Natural killer cell (primary cell): ENCODE results near the gene SPAG17. TPM values are rescaled to one million over a fixed set of nuclear protein-coding genes. Genes with fewer than 3 reads are reported as not detected.

Experiments
- ATAC-seq, 3 donors: fragments of 150-1000 bp in 2 of 3; fragments of 200-7000 bp in 1 of 3; cut with Tn5 transposase; 1 replicate in 1 of 3; 2 replicates in 2 of 3; pipeline ENCODE4 v1.10.0; 2021; ENCODE audit warnings: mild to moderate bottlenecking in 2 of 3, moderate library complexity in 2 of 3
- DNase-seq, 2 donors: peaks; one replicate each; pipeline versions ENCODE4 v3.0.0 to v3.0.0-alpha.2; 2013 to 2021; ENCODE audit warnings: mixed read lengths in 1 of 2
- H3K27ac ChIP-seq: one replicate; pipeline ENCODE4 v1.5.1; 2013; ENCODE audit warnings: mild to moderate bottlenecking, low read length
- H3K27me3 ChIP-seq: one replicate; pipeline ENCODE4 v1.6.1; 2013; ENCODE audit warnings: low read length; ENCODE audit not compliant: control insufficient read depth, insufficient read depth
- H3K36me3 ChIP-seq: one replicate; pipeline ENCODE4 v1.6.1; 2013; ENCODE audit warnings: low read length; ENCODE audit not compliant: control insufficient read depth, insufficient read depth
- H3K4me1 ChIP-seq: one replicate; pipeline ENCODE4 v1.6.1; 2013; ENCODE audit warnings: low read length; ENCODE audit not compliant: control insufficient read depth, insufficient read depth
- H3K4me3 ChIP-seq: one replicate; pipeline ENCODE4 v1.5.1; 2013; ENCODE audit warnings: low read length
- H3K9me3 ChIP-seq: one replicate; pipeline ENCODE4 v1.6.1; 2013; ENCODE audit warnings: low read length; ENCODE audit not compliant: control insufficient read depth, insufficient read depth
- H3K27ac Mint-ChIP-seq, 2 donors: one replicate each; pipeline ENCODE4 v1.8.0; 2022; ENCODE audit warnings: mild to moderate bottlenecking in 2 of 2, mixed read lengths in 2 of 2, moderate library complexity in 1 of 2
- H3K27me3 Mint-ChIP-seq, 2 donors: one replicate each; pipeline ENCODE4 v1.8.0; 2022; ENCODE audit warnings: low read depth in 2 of 2, mixed read lengths in 2 of 2
- H3K36me3 Mint-ChIP-seq: one replicate; pipeline ENCODE4 v1.8.0; 2022; ENCODE audit warnings: mixed read lengths
- H3K4me1 Mint-ChIP-seq, 2 donors: one replicate each; pipeline ENCODE4 v1.8.0; 2022; ENCODE audit warnings: mixed read lengths in 2 of 2
- H3K4me3 Mint-ChIP-seq: one replicate; pipeline ENCODE4 v1.8.0; 2022; ENCODE audit warnings: mild to moderate bottlenecking, moderate library complexity, mixed read lengths
- H3K9me3 Mint-ChIP-seq, 2 donors: one replicate each; pipeline ENCODE4 v1.8.0; 2022; ENCODE audit warnings: mixed read lengths in 2 of 2
- CTCF ChIP-seq: fragments of 200-600 bp; IDR thresholded peaks from one replicate; pipeline ENCODE4 v1.8.0; 2022; ENCODE audit warnings: antibody characterized with exemption
- WGBS: methylation state at CpG from one replicate; pipeline ENCODE4 v1.1.7; 2013; ENCODE audit warnings: missing lambda C conversion rate; ENCODE audit not compliant: insufficient coverage; 5-methylcytosine and 5-hydroxymethylcytosine counted together
- intact Hi-C: fragments of 100-400 bp; cut with micrococcal nuclease; formaldehyde crosslinking; loops from one replicate; pipeline ENCODE4 v1.14.2; 2022
- total RNA-seq, 4 donors: library from RNA; stranded (reverse); fragments of 120-200 nt in 1 of 4; gene quantifications; one replicate each; pipeline versions ENCODE4 v1.2.3 to v1.2.4, GENCODE V29; 2013 to 2022

Gene SPAG17
- total RNA-seq, 3 donors from 2014 or later (not counting 1 experiment from before 2014, with no cell fraction given) = not detected

- Mint-ChIP-seq H3K4me1 (no peaks in the 10 kb centered on the region), H3K36me3 (no peaks in the 10 kb centered on the region), H3K4me3 (no peak overlapping the region), H3K9me3 (peaks cover 7 to 11% of the 10 kb centered on the region in 2 donors), H3K27ac (no peak overlapping the region), H3K27me3 (no peaks in the 10 kb centered on the region)
- H3K4me3 ChIP-seq = no peak overlapping the region
- WGBS = 23% methylated on average over 5 of the region's 5 CpGs
- no peak overlapping the region for H3K27ac ChIP-seq
- H3K36me3 ChIP-seq = no peaks in the 10 kb centered on the region
- intact Hi-C loops = no loop called here
- ATAC-seq (no peak), DNase-seq (no peak)
- no peaks in the 10 kb centered on the region for H3K4me1 ChIP-seq
- no peaks in the 10 kb centered on the region for H3K27me3 ChIP-seq
- TF ChIP-seq CTCF = no peak
- H3K9me3 ChIP-seq = no peaks in the 10 kb centered on the region
Observed at GRCh38 chr1:118217141-118217838, 32.3 kb upstream of the SPAG17 start.

DNA sequence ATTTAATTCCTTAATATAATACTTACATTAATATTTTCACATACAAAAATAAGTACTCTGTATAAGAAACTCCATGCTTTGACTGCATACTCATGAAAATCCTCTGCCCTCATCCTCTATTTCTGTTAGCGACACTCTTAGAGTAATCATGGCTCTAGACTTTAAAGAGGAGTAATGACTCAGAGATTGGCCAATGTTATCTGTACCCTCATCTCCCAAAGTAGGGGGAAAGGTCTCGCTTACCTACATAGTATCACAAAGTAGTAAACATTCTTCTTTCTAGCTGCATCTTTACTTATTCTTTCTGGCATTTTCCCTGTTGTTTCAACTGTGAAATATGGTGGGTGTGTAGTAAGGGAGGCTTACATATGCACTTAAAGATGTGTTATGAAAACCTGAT, 29.8 kb upstream of the SPAG17 start:
- no peaks in the 10 kb centered on the region for H3K36me3 Mint-ChIP-seq
- intact Hi-C loops = no loop called here
- Histone ChIP-seq H3K4me1 (no peaks in the 10 kb centered on the region), H3K27me3 (no peaks in the 10 kb centered on the region), H3K36me3 (no peaks in the 10 kb centered on the region), H3K27ac (no peak overlapping the region), H3K4me3 (no peak overlapping the region), H3K9me3 (no peaks in the 10 kb centered on the region)
- peaks cover 7 to 14% of the 10 kb centered on the region in 2 donors for H3K9me3 Mint-ChIP-seq
- TF ChIP-seq CTCF = no peak
- H3K27me3 Mint-ChIP-seq = no peaks in the 10 kb centered on the region
- ATAC-seq (no peak), DNase-seq (no peak)
- no CpG with 5 or more reads among the region's 2 CpGs for WGBS
- H3K4me1 Mint-ChIP-seq = no peaks in the 10 kb centered on the region
- no peak overlapping the region for H3K27ac Mint-ChIP-seq
- no peak overlapping the region for H3K4me3 Mint-ChIP-seq

- no peaks in the 10 kb centered on the region for H3K27me3 ChIP-seq
- no peak for ATAC-seq
- intact Hi-C loops = no loop called here
- no peak overlapping the region for H3K4me3 ChIP-seq
- no peaks in the 10 kb centered on the region for H3K4me1 ChIP-seq
- no peak overlapping the region for H3K4me3 Mint-ChIP-seq
- H3K36me3 Mint-ChIP-seq = no peaks in the 10 kb centered on the region
- no peak overlapping the region for H3K27ac ChIP-seq
- H3K4me1 Mint-ChIP-seq = no peaks in the 10 kb centered on the region
- no peaks in the 10 kb centered on the region for H3K9me3 ChIP-seq
- peaks cover 12 to 14% of the 10 kb centered on the region in 2 donors for H3K9me3 Mint-ChIP-seq
- 92% methylated on average over 2 of the region's 3 CpGs for WGBS
- no peaks in the 10 kb centered on the region for H3K27me3 Mint-ChIP-seq
- TF ChIP-seq CTCF = no peak
- no peak overlapping the region for H3K27ac Mint-ChIP-seq
- no peak for DNase-seq
- no peaks in the 10 kb centered on the region for H3K36me3 ChIP-seq
Observed at GRCh38 chr1:118210723-118211110, 25.7 kb upstream of the SPAG17 start.
